Stomach smooth muscle (tissue), 2 donors: ENCODE results near the gene DCAF6.

Experiments
- H3K27ac ChIP-seq: one replicate; pipeline ENCODE4 v1.7.0; 2013; ENCODE audit warnings: mild to moderate bottlenecking, low read length, inconsistent platforms
- H3K27me3 ChIP-seq, 2 donors: one replicate each; pipeline ENCODE4 v1.7.0; 2013; ENCODE audit warnings: low read length in 2 of 2; ENCODE audit not compliant: insufficient read depth in 2 of 2, control insufficient read depth in 1 of 2
- H3K36me3 ChIP-seq, 2 donors: one replicate each; pipeline ENCODE4 v1.7.0; 2013; ENCODE audit warnings: low read length in 2 of 2; ENCODE audit not compliant: control insufficient read depth in 2 of 2, insufficient read depth in 2 of 2
- H3K4me1 ChIP-seq: one replicate; pipeline ENCODE4 v1.7.0; 2013; ENCODE audit warnings: low read length; ENCODE audit not compliant: control insufficient read depth, insufficient read depth
- H3K4me3 ChIP-seq, 2 donors: one replicate each; pipeline ENCODE4 v1.7.0; 2013; ENCODE audit warnings: low read length in 2 of 2
- H3K9ac ChIP-seq, 2 donors: one replicate each; pipeline ENCODE4 v1.7.0; 2013; ENCODE audit warnings: low read length in 2 of 2, mild to moderate bottlenecking in 1 of 2
- H3K9me3 ChIP-seq, 2 donors: one replicate each; pipeline ENCODE4 v1.7.0; 2013; ENCODE audit warnings: low read length in 2 of 2; ENCODE audit not compliant: control insufficient read depth in 2 of 2
- donor health status: healthy.
- donor health status: Pancreatic carcinoma.

The DCAF6 gene

GRCh38 chr1:167966050-167966449, 29.6 kb downstream of the DCAF6 start:
- H3K27me3 ChIP-seq: no peaks in the 10 kb centered on the region
- H3K9me3 ChIP-seq: no peaks in the 10 kb centered on the region
- peaks cover 7 to 9% of the 10 kb centered on the region in 2 donors for H3K36me3 ChIP-seq
- H3K4me1 ChIP-seq: no peaks in the 10 kb centered on the region
- H3K9ac ChIP-seq: no peak overlapping the region
- H3K27ac ChIP-seq: no peak overlapping the region
- no peak overlapping the region for H3K4me3 ChIP-seq

GRCh38 chr1:167968569-167968968, 32.1 kb downstream of the DCAF6 start:
- Histone ChIP-seq H3K9ac (no peak overlapping the region), H3K9me3 (no peaks in the 10 kb centered on the region), H3K27me3 (no peaks in the 10 kb centered on the region), H3K4me1 (no peaks in the 10 kb centered on the region), H3K27ac (no peak overlapping the region), H3K36me3 (peaks cover 9 to 11% of the 10 kb centered on the region in 2 donors), H3K4me3 (no peak overlapping the region)

GRCh38 chr1:167973832-167974231, 37.3 kb downstream of the DCAF6 start:
- Histone ChIP-seq H3K27me3 (no peaks in the 10 kb centered on the region), H3K27ac (no peak overlapping the region), H3K4me3 (no peak overlapping the region), H3K4me1 (no peaks in the 10 kb centered on the region), H3K36me3 (peaks cover 4 to 11% of the 10 kb centered on the region in 2 donors), H3K9ac (no peak overlapping the region), H3K9me3 (no peaks in the 10 kb centered on the region)

- H3K36me3 ChIP-seq: peaks cover 4 to 11% of the 10 kb centered on the region in 2 donors
- H3K9me3 ChIP-seq: no peaks in the 10 kb centered on the region
- no peaks in the 10 kb centered on the region for H3K27me3 ChIP-seq
- no peak overlapping the region for H3K4me3 ChIP-seq
- H3K4me1 ChIP-seq: no peaks in the 10 kb centered on the region
- H3K9ac ChIP-seq: no peak overlapping the region
- no peak overlapping the region for H3K27ac ChIP-seq
Observed at GRCh38 chr1:167974698-167975097, 38.2 kb downstream of the DCAF6 start.

GRCh38 chr1:167977245-167977644, 40.8 kb downstream of the DCAF6 start:
- Histone ChIP-seq H3K9ac (no peak overlapping the region), H3K9me3 (no peaks in the 10 kb centered on the region), H3K4me3 (no peak overlapping the region), H3K27ac (no peak overlapping the region), H3K27me3 (no peaks in the 10 kb centered on the region), H3K36me3 (peaks cover 4 to 7% of the 10 kb centered on the region in 2 donors), H3K4me1 (peaks cover 2% of the 10 kb centered on the region)

GRCh38 chr1:167981933-167982332, 45.5 kb downstream of the DCAF6 start:
- Histone ChIP-seq H3K36me3 (peaks cover 0 to 6% of the 10 kb centered on the region in 2 donors), H3K4me3 (no peak overlapping the region), H3K27me3 (no peaks in the 10 kb centered on the region), H3K9me3 (no peaks in the 10 kb centered on the region), H3K4me1 (peaks cover 2% of the 10 kb centered on the region), H3K9ac (no peak overlapping the region), H3K27ac (no peak overlapping the region)

- Histone ChIP-seq H3K4me1 (peaks cover 2% of the 10 kb centered on the region), H3K27ac (no peak overlapping the region), H3K27me3 (no peaks in the 10 kb centered on the region), H3K36me3 (peaks cover 0 to 6% of the 10 kb centered on the region in 2 donors), H3K4me3 (no peak overlapping the region), H3K9me3 (no peaks in the 10 kb centered on the region), H3K9ac (no peak overlapping the region)
Observed at GRCh38 chr1:167983797-167984420, 47.4 kb downstream of the DCAF6 start.

- H3K36me3 ChIP-seq: peaks cover 0 to 6% of the 10 kb centered on the region in 2 donors
Observed at GRCh38 chr1:167984886-167985489, 48.5 kb downstream of the DCAF6 start.

GRCh38 chr1:167987174-167987573, 50.7 kb downstream of the DCAF6 start:
- Histone ChIP-seq H3K27ac (no peak overlapping the region), H3K9me3 (no peaks in the 10 kb centered on the region), H3K4me3 (no peak overlapping the region), H3K9ac (no peak overlapping the region), H3K36me3 (peaks cover 0 to 10% of the 10 kb centered on the region in 2 donors), H3K4me1 (no peaks in the 10 kb centered on the region), H3K27me3 (no peaks in the 10 kb centered on the region)

More at GRCh38 chr1:167984886-167985489, 48.5 kb downstream of the DCAF6 start:
- Histone ChIP-seq H3K9me3 (no peaks in the 10 kb centered on the region), H3K27me3 (no peaks in the 10 kb centered on the region), H3K4me3 (no peak overlapping the region), H3K4me1 (peaks cover 2% of the 10 kb centered on the region), H3K27ac (no peak overlapping the region), H3K9ac (no peak overlapping the region)

GRCh38 chr1:167991546-167991945, 55.1 kb downstream of the DCAF6 start:
- no peaks in the 10 kb centered on the region for H3K9me3 ChIP-seq
- H3K27me3 ChIP-seq: no peaks in the 10 kb centered on the region
- H3K36me3 ChIP-seq: peaks cover 0 to 5% of the 10 kb centered on the region in 2 donors
- H3K4me3 ChIP-seq: no peak overlapping the region
- no peaks in the 10 kb centered on the region for H3K4me1 ChIP-seq
- no peak overlapping the region for H3K9ac ChIP-seq
- H3K27ac ChIP-seq: no peak overlapping the region

GRCh38 chr1:167993720-167994119, 57.2 kb downstream of the DCAF6 start:
- H3K36me3 ChIP-seq: peaks cover 0 to 5% of the 10 kb centered on the region in 2 donors
- no peaks in the 10 kb centered on the region for H3K9me3 ChIP-seq

More at GRCh38 chr1:167993720-167994119, 57.2 kb downstream of the DCAF6 start:
- no peaks in the 10 kb centered on the region for H3K4me1 ChIP-seq
- no peak overlapping the region for H3K4me3 ChIP-seq
- no peak overlapping the region for H3K9ac ChIP-seq
- no peak overlapping the region for H3K27ac ChIP-seq
- H3K27me3 ChIP-seq: no peaks in the 10 kb centered on the region
